NCI-H2227 (cell line): ENCODE results near the gene ANKRD33B.
"Not testable (repeated sequence)": the region's sequence is repeated elsewhere in the genome, so short reads cannot be mapped to it uniquely, and the experiment has no call there.

ENCODE experiments used
- DNase-seq: peaks from one replicate; lab custom pipeline; 2025; ENCODE audit not compliant: unreplicated experiment; lab: John Stamatoyannopoulos, UW

ANKRD33B gene

GRCh38 chr5:10563945-10564837 lies at the start of gene ANKRD33B:
TSS of gene ANKRD33B (plus strand) at chr5:10564070. CDS start at chr5:10564468, 398 bp downstream.
- peak; percentile 73 for DNase-seq

GRCh38 chr5:10514572-10514971 lies 49.3 kb upstream of the ANKRD33B start:
- not testable (repeated sequence) for DNase-seq

GRCh38 chr5:10515492-10515891 lies 48.4 kb upstream of the ANKRD33B start:
- DNase-seq, result no peak

GRCh38 chr5:10518347-10518746 lies 45.5 kb upstream of the ANKRD33B start:
- DNase-seq, result no peak

- no peak for DNase-seq
Observed at GRCh38 chr5:10519729-10520128, 44.1 kb upstream of the ANKRD33B start.

- DNase-seq, result no peak
Observed at GRCh38 chr5:10520706-10521105, 43.2 kb upstream of the ANKRD33B start.

- DNase-seq, result no peak
Observed at GRCh38 chr5:10521466-10522223, 42.2 kb upstream of the ANKRD33B start.

GRCh38 chr5:10522224-10522611 lies 41.7 kb upstream of the ANKRD33B start:
- DNase-seq, result no peak

GRCh38 chr5:10524376-10525123 lies 39.3 kb upstream of the ANKRD33B start:
- no peak for DNase-seq

DNA sequence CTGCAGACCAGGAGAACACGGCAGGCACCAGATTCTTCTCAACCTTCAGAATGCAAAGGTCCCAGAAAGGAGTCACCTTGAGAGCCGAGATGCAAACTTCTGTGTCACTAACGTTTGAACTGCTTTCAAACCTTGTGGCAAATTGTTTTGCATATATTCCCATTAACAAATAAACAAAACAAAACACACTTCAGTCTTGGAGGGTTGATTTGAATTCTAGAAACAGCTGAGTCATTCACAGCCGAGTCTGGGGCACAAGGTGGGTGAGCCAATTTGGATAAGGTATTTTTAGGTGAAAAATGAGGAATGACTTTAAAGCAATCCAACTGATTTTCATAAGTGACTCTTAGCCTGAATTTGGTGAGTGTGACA lies 38.8 kb upstream of the ANKRD33B start:
- DNase-seq, result no peak

GRCh38 chr5:10527281-10527950 lies 36.5 kb upstream of the ANKRD33B start:
- DNase-seq, result no peak

DNA sequence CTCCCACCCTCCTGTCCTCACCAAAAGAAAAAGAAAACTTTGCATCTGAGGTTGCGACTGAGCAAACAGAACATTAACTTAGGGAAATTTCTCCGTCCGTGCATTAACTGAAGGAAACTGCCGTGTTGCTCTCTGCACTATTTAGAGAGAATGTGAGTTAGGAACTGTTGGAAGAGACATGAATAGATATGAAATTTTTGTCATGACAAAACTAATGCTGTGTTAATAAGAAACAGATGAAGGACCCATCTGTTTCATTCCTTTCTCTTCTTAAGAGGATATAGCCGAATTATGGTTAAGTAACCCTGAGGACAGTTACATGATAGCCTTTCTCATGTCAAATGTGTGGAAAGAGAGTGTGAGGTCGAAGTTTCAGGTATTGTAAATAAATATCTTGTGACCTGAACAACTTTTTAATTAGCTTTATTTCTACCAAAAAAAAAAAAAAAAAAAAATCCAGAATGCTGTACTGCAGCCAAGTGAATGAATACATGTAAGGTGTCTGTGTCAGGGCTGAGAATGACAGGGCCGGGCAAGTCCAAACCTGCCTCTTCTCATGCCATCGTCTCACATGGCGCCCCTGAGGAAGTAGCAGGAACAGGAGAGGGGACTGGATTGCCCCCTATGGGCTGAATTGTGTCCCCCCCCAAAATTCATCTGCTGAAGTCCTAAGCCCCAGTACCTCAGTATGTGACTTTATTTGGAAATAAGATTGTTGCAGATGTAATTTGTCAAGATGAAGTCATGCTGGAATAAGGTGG lies 35.6 kb upstream of the ANKRD33B start:
- peak; percentile 17 for DNase-seq

DNA sequence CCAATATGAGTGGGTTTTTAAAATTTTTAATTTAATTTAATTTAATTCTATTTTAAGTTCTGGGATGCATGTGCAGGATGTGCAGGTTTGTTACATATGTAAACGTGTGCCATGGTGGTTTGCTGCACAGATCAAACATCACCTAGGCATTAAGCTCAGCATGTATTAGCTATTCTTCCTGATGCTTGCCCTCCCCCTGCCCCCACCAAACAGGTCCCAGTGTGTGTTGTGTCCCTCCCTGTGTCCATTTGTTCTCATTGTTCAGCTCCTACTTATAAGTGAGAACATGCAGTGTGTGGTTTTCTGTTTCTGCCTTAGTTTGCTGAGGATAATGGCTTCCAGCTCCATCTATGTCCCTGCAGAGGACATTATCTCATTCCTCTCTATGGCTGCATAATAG lies 35.0 kb upstream of the ANKRD33B start:
- DNase-seq, result no peak

GRCh38 chr5:10530601-10531320 lies 33.1 kb upstream of the ANKRD33B start:
- DNase-seq, result no peak

GRCh38 chr5:10532421-10532820 lies 31.4 kb upstream of the ANKRD33B start:
- DNase-seq, result no peak

DNA sequence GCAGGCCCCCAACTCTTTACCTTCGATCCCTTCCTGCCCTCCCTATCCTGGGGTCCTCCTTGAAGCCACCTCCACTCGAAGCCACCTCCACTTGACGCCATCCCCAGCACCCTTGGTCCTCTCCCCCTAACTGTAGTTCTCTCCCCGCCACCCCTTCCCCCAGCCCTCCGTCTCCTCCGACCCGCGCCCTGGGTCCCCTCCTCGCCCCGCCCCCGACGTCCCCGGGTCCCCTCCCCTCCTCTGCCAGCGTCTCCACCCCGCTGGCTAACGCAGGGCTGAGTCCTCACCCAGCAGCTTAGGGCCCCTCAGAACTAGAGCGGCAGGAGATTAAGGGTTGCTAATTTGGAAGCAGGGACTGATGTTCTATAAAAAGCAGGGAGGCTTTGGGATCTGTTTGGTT lies 30.6 kb upstream of the ANKRD33B start:
- no peak for DNase-seq

- no peak for DNase-seq
Observed at GRCh38 chr5:10534561-10535530, 29.0 kb upstream of the ANKRD33B start.

GRCh38 chr5:10536511-10536910 lies 27.4 kb upstream of the ANKRD33B start:
- no peak for DNase-seq
